ENCODE data around the gene RABGAP1L. TPM values are rescaled to one million over a fixed set of nuclear protein-coding genes. Genes with fewer than 3 reads are reported as not detected.

Gene RABGAP1L
- total RNA-seq, 4 donors from 2014 or later = 170 to 282 (median 182) TPM

- TF ChIP-seq CTCF (IDR thresholded peaks at IDR 0.05) (peak; percentile 9 to 55 (median 46)), POLR2A (IDR thresholded peaks at IDR 0.05) (no peak)
- no peak overlapping the region for H3K27ac ChIP-seq
- no peak overlapping the region for H3K4me3 ChIP-seq
- DNase-seq = no peak
- H3K27me3 ChIP-seq = no peaks in the 10 kb centered on the region
- no peaks in the 10 kb centered on the region for H3K4me1 ChIP-seq
- H3K36me3 ChIP-seq = no peaks in the 10 kb centered on the region
- H3K9me3 ChIP-seq = no peaks in the 10 kb centered on the region
These were observed 567.0 kb downstream of the RABGAP1L start for GRCh38 chr1:174726167-174726879.

- H3K9me3 ChIP-seq = no peaks in the 10 kb centered on the region
- DNase-seq = no peak
- no peak overlapping the region for H3K4me3 ChIP-seq
- no peaks in the 10 kb centered on the region for H3K4me1 ChIP-seq
- H3K36me3 ChIP-seq = no peaks in the 10 kb centered on the region
- no peak for TF ChIP-seq CTCF (IDR thresholded peaks at IDR 0.05)
- TF ChIP-seq POLR2A (IDR thresholded peaks at IDR 0.05) = no peak
- H3K27me3 ChIP-seq = no peaks in the 10 kb centered on the region
- H3K27ac ChIP-seq = no peak overlapping the region
These were observed 567.7 kb downstream of the RABGAP1L start for GRCh38 chr1:174726880-174727585.

- H3K27ac ChIP-seq = no peak overlapping the region
- no peaks in the 10 kb centered on the region for H3K36me3 ChIP-seq
- no peak for TF ChIP-seq POLR2A (IDR thresholded peaks at IDR 0.05)
- TF ChIP-seq CTCF (IDR thresholded peaks at IDR 0.05) = no peak
- H3K27me3 ChIP-seq = no peaks in the 10 kb centered on the region
- H3K4me3 ChIP-seq = no peak overlapping the region
- DNase-seq = no peak
- H3K9me3 ChIP-seq = no peaks in the 10 kb centered on the region
- H3K4me1 ChIP-seq = no peaks in the 10 kb centered on the region
These were observed 575.0 kb downstream of the RABGAP1L start for GRCh38 chr1:174734270-174734669.

GRCh38 chr1:174736831-174737230 lies 577.5 kb downstream of the RABGAP1L start:
- Histone ChIP-seq H3K9me3 (no peaks in the 10 kb centered on the region), H3K4me1 (no peaks in the 10 kb centered on the region), H3K27ac (no peak overlapping the region), H3K27me3 (no peaks in the 10 kb centered on the region), H3K36me3 (no peaks in the 10 kb centered on the region), H3K4me3 (no peak overlapping the region)
- DNase-seq = no peak
- TF ChIP-seq POLR2A (IDR thresholded peaks at IDR 0.05) = no peak
- no peak for TF ChIP-seq CTCF (IDR thresholded peaks at IDR 0.05)

- no peak for DNase-seq
- Histone ChIP-seq H3K9me3 (no peaks in the 10 kb centered on the region), H3K36me3 (no peaks in the 10 kb centered on the region), H3K27me3 (no peaks in the 10 kb centered on the region), H3K27ac (no peak overlapping the region), H3K4me1 (no peaks in the 10 kb centered on the region), H3K4me3 (no peak overlapping the region)
- TF ChIP-seq CTCF (IDR thresholded peaks at IDR 0.05) (no peak), POLR2A (IDR thresholded peaks at IDR 0.05) (no peak)
These were observed 581.1 kb downstream of the RABGAP1L start for GRCh38 chr1:174740249-174740968.

Data from Peyer's patch (tissue), 4 donors.